Ovary (tissue), 9 donors: Measurements from ENCODE around the gene UQCRC1. TPM values are rescaled to one million over a fixed set of nuclear protein-coding genes. Genes with fewer than 3 reads are reported as not detected.

ENCODE experiments used
- DNase-seq, 5 donors: peaks; one replicate each; pipeline ENCODE4 v3.0.0-alpha.2; 2019 to 2020
- H3K27ac ChIP-seq, 2 donors: fragments of 200-600 bp; one replicate each; pipeline versions ENCODE4 v1.5.1 to v1.8.0; 2019 to 2022
- H3K27me3 ChIP-seq: fragments of 200-600 bp; one replicate; pipeline ENCODE4 v1.8.0; 2022
- H3K36me3 ChIP-seq: fragments of 200-600 bp; sonication (generic); one replicate; pipeline ENCODE4 v1.5.1; 2019
- H3K4me1 ChIP-seq: one replicate; pipeline ENCODE4 v1.8.1; 2013; ENCODE audit warnings: mild to moderate bottlenecking, moderate library complexity; ENCODE audit not compliant: insufficient read depth
- H3K4me3 ChIP-seq: fragments of 200-600 bp; sonication (generic); one replicate; pipeline ENCODE4 v1.5.1; 2017
- H3K9me3 ChIP-seq, 2 donors: fragments of 200-600 bp in 1 of 2; sonication (generic) in 1 of 2; one replicate each; pipeline versions ENCODE4 v1.5.1 to v1.8.1; 2013 to 2019; ENCODE audit warnings: mild to moderate bottlenecking in 1 of 2, moderate library complexity in 1 of 2
- EP300 ChIP-seq: sonication (generic); formaldehyde crosslinking; IDR thresholded peaks from one replicate; pipeline ENCODE4 v1.6.1; 2017; ENCODE audit warnings: antibody characterized with exemption
- POLR2A ChIP-seq: fragments of 450-650 bp; IDR thresholded peaks from one replicate; pipeline ENCODE4 v1.6.1; 2017; ENCODE audit warnings: antibody characterized with exemption, mild to moderate bottlenecking, moderate library complexity
- WGBS, 3 donors: extraction: QIAGEN DNeasy Blood & Tissue Kit in 1 of 3; methylation state at CpG; one replicate each; pipeline versions ENCODE4 v1.1.5 to v1.1.7; 2013 to 2017; 5-methylcytosine and 5-hydroxymethylcytosine counted together
- intact Hi-C, 4 donors: fragments of 100-400 bp; cut with DNase I; formaldehyde crosslinking; loops; one replicate each; pipeline versions ENCODE4 v1.11.0 to v1.15.1; 2022 to 2023
- polyA plus RNA-seq, 2 donors: library from polyadenylated mRNA; stranded (reverse); fragments of 200-250 nt in 1 of 2; fragments of 350-450 nt in 1 of 2; fragmentation: Illumina TruSeq in 1 of 2; extraction: RNeasy Lipid Tissue Mini Kit (QIAGEN cat#74804) in 1 of 2; gene quantifications; one replicate each; pipeline ENCODE4 v1.2.3, GENCODE V29; 2013 to 2014
- total RNA-seq, 7 donors: library from RNA; depleted of rRNA in 2 of 7; stranded (reverse); fragments of >200 nt in 2 of 7; fragmentation: NEBNext Ultra II Directional in 3 of 7; extraction: Animal tissue kit (Norgen Biotek cat#: 25700) in 3 of 7; gene quantifications; one replicate each; pipeline versions ENCODE4 v1.1.0 to v1.2.4, GENCODE V29; 2016 to 2023
- TF ChIP-seq, protein P1 (sequence below), 3 donors: fragments of 450-650 bp in 2 of 3; fragments of 200-600 bp in 1 of 3; IDR thresholded peaks; one replicate each; pipeline versions ENCODE4 v1.5.1 to v1.8.0; 2016 to 2022; ENCODE audit warnings: antibody characterized with exemption in 3 of 3, mild to moderate bottlenecking in 1 of 3
- donor health status: DM: no; HTN: no; CAD: no; lungs with moderate emphysema.
- donor health status: DM: no; HTN: no; CAD: no.
- donor health status: Bipolar disorder and iron deficiency.
- donor health status: DM: yes; HTN: yes; CAD: no.
- donor health status: DM: no; HTN: no; CAD: no.
- donor health status: DM: yes; HTN: yes; CAD: no.

The UQCRC1 gene
- total and polyA plus RNA-seq, 9 donors, result 102 to 153 (median 118) TPM

DNA sequence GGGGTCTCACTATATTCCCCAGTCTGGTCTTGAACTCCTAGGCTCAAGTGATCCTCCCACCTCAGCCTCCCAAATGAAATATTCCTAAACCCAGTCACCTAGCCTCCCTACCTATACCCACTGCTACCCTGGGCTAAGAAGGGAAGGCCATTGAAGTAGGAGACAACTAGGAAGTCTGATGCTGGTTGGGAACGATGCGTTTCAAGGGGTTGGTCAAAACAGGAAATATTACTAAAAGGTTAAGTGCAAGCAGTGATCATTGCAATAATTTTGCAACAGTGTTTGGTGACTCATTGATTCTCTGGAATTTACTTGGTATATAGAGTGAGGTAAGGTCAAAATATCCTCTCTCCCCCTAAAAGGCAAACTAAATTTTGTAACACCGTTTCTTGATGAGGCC, 4.6 kb upstream of the UQCRC1 start:
- H3K4me3 ChIP-seq, result no peak overlapping the region
- WGBS, 3 donors, result 25 to 40% (median 28%) methylated on average over 3 of the region's 3 CpGs
- no peaks in the 10 kb centered on the region for H3K9me3 ChIP-seq
- no peaks in the 10 kb centered on the region for H3K36me3 ChIP-seq
- H3K27me3 ChIP-seq, result no peaks in the 10 kb centered on the region
- H3K27ac ChIP-seq, result no peak overlapping the region
- TF ChIP-seq POLR2A, result no peak
- TF ChIP-seq, protein P1, sequence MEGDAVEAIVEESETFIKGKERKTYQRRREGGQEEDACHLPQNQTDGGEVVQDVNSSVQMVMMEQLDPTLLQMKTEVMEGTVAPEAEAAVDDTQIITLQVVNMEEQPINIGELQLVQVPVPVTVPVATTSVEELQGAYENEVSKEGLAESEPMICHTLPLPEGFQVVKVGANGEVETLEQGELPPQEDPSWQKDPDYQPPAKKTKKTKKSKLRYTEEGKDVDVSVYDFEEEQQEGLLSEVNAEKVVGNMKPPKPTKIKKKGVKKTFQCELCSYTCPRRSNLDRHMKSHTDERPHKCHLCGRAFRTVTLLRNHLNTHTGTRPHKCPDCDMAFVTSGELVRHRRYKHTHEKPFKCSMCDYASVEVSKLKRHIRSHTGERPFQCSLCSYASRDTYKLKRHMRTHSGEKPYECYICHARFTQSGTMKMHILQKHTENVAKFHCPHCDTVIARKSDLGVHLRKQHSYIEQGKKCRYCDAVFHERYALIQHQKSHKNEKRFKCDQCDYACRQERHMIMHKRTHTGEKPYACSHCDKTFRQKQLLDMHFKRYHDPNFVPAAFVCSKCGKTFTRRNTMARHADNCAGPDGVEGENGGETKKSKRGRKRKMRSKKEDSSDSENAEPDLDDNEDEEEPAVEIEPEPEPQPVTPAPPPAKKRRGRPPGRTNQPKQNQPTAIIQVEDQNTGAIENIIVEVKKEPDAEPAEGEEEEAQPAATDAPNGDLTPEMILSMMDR (IDR thresholded peaks at IDR 0.05), result no peak
- no peak for TF ChIP-seq EP300
- peaks cover 2% of the 10 kb centered on the region for H3K4me1 ChIP-seq
- intact Hi-C loops, result loop anchor here in 1 of 4 donors (10.0 kb wide), 1 partner anchor 1941 kb away; no protein-coding TSS in a partner anchor
- no peak for DNase-seq

DNA sequence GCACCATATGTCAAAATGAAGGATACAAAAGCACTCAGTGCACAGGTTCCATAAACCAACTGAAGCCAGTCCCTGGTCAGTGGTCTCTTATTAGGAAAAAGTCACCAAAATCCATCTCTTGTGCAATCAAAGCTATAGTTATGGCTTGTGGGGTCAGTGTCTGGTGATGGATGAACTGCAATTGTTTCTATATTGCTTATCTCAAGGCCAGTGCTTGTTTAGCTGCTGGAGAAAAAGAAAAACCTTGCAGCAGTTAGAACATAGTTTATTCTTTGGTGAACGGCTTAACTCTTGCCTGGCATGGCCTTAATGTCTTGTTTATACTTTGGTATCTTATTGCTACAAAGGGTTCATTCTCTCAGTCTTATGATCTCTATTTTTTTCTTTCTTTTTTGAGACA, 2.9 kb upstream of the UQCRC1 start:
- H3K27ac ChIP-seq, result no peak overlapping the region
- no peaks in the 10 kb centered on the region for H3K27me3 ChIP-seq
- no peaks in the 10 kb centered on the region for H3K36me3 ChIP-seq
- TF ChIP-seq, protein P1 (IDR thresholded peaks at IDR 0.05), result no peak
- TF ChIP-seq EP300, result no peak
- no peak for TF ChIP-seq POLR2A
- peaks cover 5% of the 10 kb centered on the region for H3K4me1 ChIP-seq
- H3K4me3 ChIP-seq, result no peak overlapping the region
- no peaks in the 10 kb centered on the region for H3K9me3 ChIP-seq
- WGBS, 3 donors, result 3 to 26% (median 12%) methylated on average over 1 of the region's 1 CpG
- DNase-seq, result no peak
- intact Hi-C loops, result loop anchor here in 1 of 4 donors (10.0 kb wide), 1 partner anchor 1942 kb away; no protein-coding TSS in a partner anchor

DNA sequence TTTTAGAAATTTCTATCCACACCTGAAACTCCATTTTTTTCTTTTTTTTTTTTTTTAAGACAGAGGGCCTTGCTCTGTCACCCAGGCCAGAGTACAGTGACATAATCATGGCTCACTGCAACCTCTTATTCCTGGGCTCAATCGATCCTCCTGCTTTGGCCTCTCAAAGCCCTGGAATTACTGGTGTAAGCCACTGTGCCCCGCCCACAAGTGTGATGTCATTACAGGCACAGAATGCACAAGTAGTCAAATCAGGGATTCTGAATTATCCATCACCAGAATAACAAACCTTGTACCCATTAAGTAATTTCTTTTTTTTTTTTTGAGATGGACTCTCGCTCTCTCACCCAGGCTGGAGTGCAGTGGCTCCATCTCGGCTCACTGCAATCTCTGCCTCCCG, 1.9 kb downstream of the UQCRC1 start:
- Histone ChIP-seq H3K27ac (no peak overlapping the region), H3K4me1 (peaks cover 5% of the 10 kb centered on the region), H3K9me3 (no peaks in the 10 kb centered on the region), H3K27me3 (no peaks in the 10 kb centered on the region), H3K4me3 (no peak overlapping the region), H3K36me3 (no peaks in the 10 kb centered on the region)
- WGBS, 3 donors, result 92 to 96% (median 95%) methylated on average over 5 of the region's 5 CpGs
- TF ChIP-seq EP300 (no peak), POLR2A (no peak)
- TF ChIP-seq, protein P1 (IDR thresholded peaks at IDR 0.05), result no peak
- DNase-seq, result no peak
- intact Hi-C loops, result loop anchor here in 1 of 4 donors (5.0 kb wide), 1 partner anchor 50 kb away; the partner anchor contains the start of gene PFKFB4

DNA sequence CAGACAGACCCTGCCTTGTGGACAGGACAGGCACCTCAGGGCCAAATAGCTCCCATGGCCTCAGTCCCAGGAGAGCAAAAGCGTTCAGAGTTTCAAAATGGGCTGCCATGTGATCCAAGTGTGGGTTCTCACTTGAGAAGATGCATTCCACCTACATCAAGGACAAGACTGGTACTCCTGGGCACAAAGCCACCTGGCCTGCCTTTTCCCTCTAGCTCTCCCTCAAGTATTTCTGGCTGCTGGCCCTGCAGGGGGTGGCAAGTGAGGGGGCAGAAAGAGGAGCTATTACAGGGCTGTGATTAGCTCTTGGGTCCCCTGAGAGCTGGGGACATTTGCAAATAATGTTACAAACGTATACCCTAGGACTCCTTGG, 7.8 kb downstream of the UQCRC1 start:
- WGBS, 3 donors, result 69 to 73% (median 72%) methylated on average over 2 of the region's 2 CpGs
- H3K4me3 ChIP-seq, result no peak overlapping the region
- H3K4me1 ChIP-seq, result peaks cover 20% of the 10 kb centered on the region
- H3K9me3 ChIP-seq, result no peaks in the 10 kb centered on the region
- DNase-seq, result no peak
- H3K27me3 ChIP-seq, result no peaks in the 10 kb centered on the region
- intact Hi-C loops, result no loop called here
- no peaks in the 10 kb centered on the region for H3K36me3 ChIP-seq
- TF ChIP-seq POLR2A (no peak), EP300 (no peak)
- TF ChIP-seq, protein P1 (IDR thresholded peaks at IDR 0.05), result no peak
- no peak overlapping the region for H3K27ac ChIP-seq
